Brain microvascular endothelial cell (primary cell): ENCODE measurements around the gene BOD1.

ENCODE experiments used
- DNase-seq: peaks from one replicate; pipeline ENCODE4 v3.0.0-alpha.2; 2020
- H3K27ac ChIP-seq: fragments of 250-450 bp; sonication (Bioruptor Pico); 2 replicates; pipeline ENCODE4 v1.5.1; 2020; ENCODE audit warnings: mild to moderate bottlenecking, moderate library complexity
- H3K27me3 ChIP-seq: fragments of 250-450 bp; sonication (Bioruptor Pico); replicated peaks from 2 replicates; pipeline ENCODE4 v1.5.1; 2020; ENCODE audit warnings: mild to moderate bottlenecking
- H3K36me3 ChIP-seq: fragments of 250-450 bp; sonication (Bioruptor Pico); replicated peaks from 2 replicates; pipeline ENCODE4 v1.5.1; 2020; ENCODE audit warnings: mild to moderate bottlenecking
- H3K4me3 ChIP-seq: 2 replicates; pipeline ENCODE4 v1.5.1; 2011; ENCODE audit warnings: low read depth, mild to moderate bottlenecking, control low read depth, low read length, moderate library complexity
- CTCF ChIP-seq: IDR thresholded peaks from 2 replicates; pipeline ENCODE4 v1.5.1; 2011; ENCODE audit warnings: low read depth, mild to moderate bottlenecking, moderate library complexity, low read length, control low read depth, inconsistent platforms; ENCODE audit errors: missing control alignments
- in situ Hi-C: cut with HindIII; loops from 2 replicates; pipeline ENCODE4 v1.10.0; 2017; ENCODE audit warnings: low sequenced_read_pairs, low pct_ligation_motif_present

The BOD1 gene

DNA sequence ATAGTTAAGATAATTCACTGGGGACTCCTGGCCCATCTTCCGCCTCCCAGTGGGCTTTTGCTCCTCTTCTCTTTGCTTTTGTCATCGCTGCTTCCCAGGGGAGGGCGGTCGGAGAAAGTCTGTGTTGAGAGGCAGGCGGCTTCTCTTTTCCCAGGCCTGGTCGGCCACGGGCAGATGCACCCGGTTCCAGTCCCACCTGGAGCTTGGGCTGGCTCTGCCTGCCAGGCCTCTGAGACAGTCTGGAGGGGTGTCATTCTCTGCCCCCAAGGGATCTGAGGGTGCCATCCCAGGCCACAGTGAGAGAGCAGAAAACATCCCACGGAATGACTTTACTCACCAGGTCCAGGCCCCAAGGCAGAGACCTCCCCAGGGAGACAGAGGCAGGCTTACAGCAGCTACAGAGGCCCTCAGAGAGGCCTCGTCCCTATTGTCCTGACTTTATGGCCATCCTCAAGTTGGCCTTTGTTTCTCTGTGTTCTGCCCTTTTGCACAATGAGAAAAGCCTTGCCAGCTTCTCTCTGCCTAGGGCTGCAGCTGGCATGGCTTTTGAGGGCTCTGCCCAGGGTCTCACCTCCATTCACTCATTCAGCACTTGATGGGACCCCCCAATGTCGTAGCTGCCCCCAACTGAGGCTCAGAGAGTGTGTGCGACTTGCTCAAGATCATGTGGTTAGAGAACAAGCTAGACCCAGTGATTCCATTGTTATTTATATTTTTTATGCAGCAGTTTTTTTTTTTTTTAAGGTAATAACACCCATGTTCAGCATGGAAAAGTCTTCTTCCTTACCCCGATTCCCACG is 44.2 kb upstream of the BOD1 start:
- Histone ChIP-seq H3K27ac (no peak overlapping the region), H3K36me3 (no peaks in the 10 kb centered on the region), H3K27me3 (no peaks in the 10 kb centered on the region), H3K4me3 (no peak overlapping the region)
- no peak for DNase-seq
- TF ChIP-seq CTCF, result no peak
- in situ Hi-C loops, result no loop called here

DNA sequence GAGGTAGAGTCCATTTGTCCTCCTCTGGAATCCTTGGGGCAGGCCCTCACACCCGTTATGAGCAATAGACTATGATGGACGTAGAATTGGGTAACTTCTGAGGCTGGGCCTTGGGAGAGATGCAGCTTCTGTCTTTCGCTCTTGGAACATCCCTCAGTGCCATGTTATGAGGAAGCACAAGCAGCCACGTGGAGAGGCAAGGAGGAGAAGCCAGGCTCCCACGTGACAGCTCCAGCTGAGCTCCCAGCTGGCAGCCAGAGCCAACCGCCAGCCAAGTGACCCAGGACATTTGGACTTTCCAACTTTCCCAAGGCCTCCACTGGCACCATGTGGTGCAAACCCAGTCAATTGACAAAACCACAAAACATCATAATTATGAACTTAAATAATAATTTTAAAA is 43.0 kb upstream of the BOD1 start:
- no peaks in the 10 kb centered on the region for H3K27me3 ChIP-seq
- TF ChIP-seq CTCF, result no peak
- in situ Hi-C loops, result no loop called here
- no peak for DNase-seq
- H3K27ac ChIP-seq, result no peak overlapping the region
- H3K36me3 ChIP-seq, result no peaks in the 10 kb centered on the region
- no peak overlapping the region for H3K4me3 ChIP-seq

- H3K27ac ChIP-seq, result no peak overlapping the region
- in situ Hi-C loops, result no loop called here
Measured at GRCh38 chr5:173657741-173658356, 41.4 kb upstream of the BOD1 start.

DNA sequence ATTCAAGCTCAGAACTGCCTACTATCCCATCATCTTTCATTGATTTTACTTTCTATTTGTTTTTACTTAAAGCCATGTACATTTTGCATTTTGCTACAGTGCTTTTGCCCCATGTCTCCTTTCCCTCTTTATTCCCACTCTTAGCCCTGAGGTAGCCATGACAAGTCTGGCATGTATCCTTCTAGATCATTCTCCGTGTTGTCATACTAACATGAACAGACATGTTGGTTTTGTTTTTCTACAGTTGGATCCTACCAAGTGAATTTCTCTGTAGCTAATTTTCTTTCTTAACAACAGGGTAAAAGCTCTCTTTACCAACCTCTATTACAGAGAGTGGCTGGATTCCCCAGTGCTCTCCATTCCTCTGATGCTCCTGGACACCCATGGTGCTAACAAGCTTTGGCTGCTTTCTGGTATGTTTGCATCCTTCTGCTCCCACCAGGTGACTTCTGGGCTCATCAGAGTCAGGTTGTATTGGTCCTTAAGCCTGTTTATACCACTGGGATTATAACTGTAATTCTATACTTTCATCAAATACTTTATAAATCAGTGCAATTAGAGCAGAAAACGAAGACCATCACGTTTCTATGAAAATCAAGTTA is 38.8 kb upstream of the BOD1 start:
- in situ Hi-C loops, result no loop called here
- Histone ChIP-seq H3K36me3 (no peaks in the 10 kb centered on the region), H3K27me3 (no peaks in the 10 kb centered on the region), H3K4me3 (no peak overlapping the region), H3K27ac (no peak overlapping the region)
- no peak for DNase-seq
- no peak for TF ChIP-seq CTCF

More at GRCh38 chr5:173657741-173658356, 41.4 kb upstream of the BOD1 start:
- DNase-seq, result no peak
- H3K36me3 ChIP-seq, result no peaks in the 10 kb centered on the region
- H3K27me3 ChIP-seq, result no peaks in the 10 kb centered on the region
- no peak overlapping the region for H3K4me3 ChIP-seq
- TF ChIP-seq CTCF, result no peak

GRCh38 chr5:173653822-173654523 is 37.5 kb upstream of the BOD1 start:
- Histone ChIP-seq H3K4me3 (no peak overlapping the region), H3K27me3 (no peaks in the 10 kb centered on the region), H3K27ac (no peak overlapping the region), H3K36me3 (no peaks in the 10 kb centered on the region)
- no peak for DNase-seq
- no peak for TF ChIP-seq CTCF
- in situ Hi-C loops, result no loop called here
